MG63 (cell line): Measurements from ENCODE around the gene CPE. TPM values are rescaled to one million over a fixed set of nuclear protein-coding genes. Genes with fewer than 3 reads are reported as not detected.

Experiments used
- DNase-seq: peaks from one replicate; pipeline ENCODE4 v3.0.0-alpha.2; 2020
- H3K27me3 ChIP-seq: fragments of 250-450 bp; sonication (Bioruptor Pico); 2 replicates; pipeline ENCODE4 v1.5.1; 2020; ENCODE audit warnings: mild to moderate bottlenecking, moderate library complexity
- H3K36me3 ChIP-seq: fragments of 250-450 bp; sonication (Bioruptor Pico); 2 replicates; pipeline ENCODE4 v1.5.1; 2020; ENCODE audit warnings: mild to moderate bottlenecking, moderate library complexity
- H3K4me3 ChIP-seq: fragments of 250-450 bp; sonication (Bioruptor Pico); 2 replicates; pipeline ENCODE4 v1.5.1; 2020; ENCODE audit warnings: mild to moderate bottlenecking, moderate library complexity
- H3K9me3 ChIP-seq: fragments of 250-450 bp; sonication (Bioruptor Pico); 2 replicates; pipeline ENCODE4 v1.5.1; 2020; ENCODE audit warnings: mild to moderate bottlenecking, moderate library complexity
- total RNA-seq: library from RNA; depleted of rRNA; stranded (reverse); fragments of >200 nt; shearing (Covaris generic); gene quantifications from 2 replicates; pipeline ENCODE4 v1.2.3, GENCODE V29; 2014; ENCODE audit warnings: low replicate concordance

CPE gene
- total RNA-seq, 1 experiment from 2014 or later, result 17.1 TPM

DNA sequence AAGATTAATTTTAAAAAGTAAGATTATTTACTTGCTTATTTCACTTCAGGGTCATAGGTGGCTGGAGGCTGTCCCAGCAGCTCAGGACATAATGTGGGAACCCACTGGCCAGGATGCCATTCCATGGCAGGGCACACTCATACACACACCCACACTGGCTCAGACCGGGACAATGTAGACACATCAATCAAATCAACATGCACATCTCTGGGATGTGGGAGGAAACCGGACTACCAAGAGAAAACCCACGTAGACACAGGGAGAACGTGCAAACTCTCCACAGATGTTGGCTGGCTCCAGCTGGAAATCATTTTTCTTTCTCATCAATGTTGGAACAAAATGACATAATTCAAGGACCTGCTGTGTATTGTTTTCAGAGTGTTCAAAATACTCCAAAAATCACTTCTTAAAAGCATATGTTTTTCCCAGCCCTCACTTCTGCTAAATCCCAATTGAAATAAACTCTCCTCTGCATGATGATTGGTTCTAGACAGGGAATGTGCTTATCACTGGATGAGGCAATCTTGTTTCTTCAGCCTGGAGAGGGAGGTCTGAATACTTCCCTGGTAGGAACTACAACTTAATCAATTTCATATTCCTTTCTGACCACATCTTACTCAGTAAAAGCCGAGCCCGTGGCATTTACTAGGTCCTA is 18.6 kb upstream of the CPE start:
- Histone ChIP-seq H3K9me3 (no peaks in the 10 kb centered on the region), H3K27me3 (no peaks in the 10 kb centered on the region), H3K36me3 (no peaks in the 10 kb centered on the region), H3K4me3 (no peak overlapping the region)
- DNase-seq, result peak; percentile 34

DNA sequence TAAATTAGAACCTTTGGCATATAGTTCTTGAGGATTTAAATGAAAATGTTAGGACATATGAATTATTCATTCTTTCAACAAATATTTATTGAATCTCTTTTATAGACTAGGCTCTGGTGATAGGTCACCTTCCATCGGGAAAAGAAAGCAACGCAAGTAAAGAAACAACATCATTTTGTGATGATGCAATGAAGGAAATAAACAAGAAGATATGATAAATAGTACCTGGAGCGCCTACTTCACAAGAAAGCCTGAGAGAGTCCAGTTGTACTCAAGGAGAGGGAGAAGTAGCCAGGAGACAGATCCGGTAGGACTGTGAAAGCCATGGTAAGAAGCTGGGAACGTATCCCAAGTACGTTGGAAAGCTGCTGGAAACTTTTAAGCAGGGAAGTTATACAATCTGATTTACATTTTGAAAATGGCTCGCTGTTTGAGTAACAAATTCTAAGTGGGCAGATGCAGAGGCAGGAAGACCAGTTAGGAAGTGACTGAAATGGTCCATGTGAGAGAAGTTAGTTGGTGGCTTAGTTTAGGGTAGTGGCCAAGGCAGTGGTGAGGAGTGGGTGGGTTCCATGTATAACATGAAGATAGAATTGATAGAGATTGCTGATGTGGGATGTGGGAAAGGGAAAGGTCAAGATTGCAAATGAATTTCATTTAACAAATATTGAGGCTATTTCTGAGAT is 17.7 kb upstream of the CPE start:
- no peak for DNase-seq
- H3K27me3 ChIP-seq, result no peaks in the 10 kb centered on the region
- no peak overlapping the region for H3K4me3 ChIP-seq
- H3K9me3 ChIP-seq, result no peaks in the 10 kb centered on the region
- no peaks in the 10 kb centered on the region for H3K36me3 ChIP-seq

DNA sequence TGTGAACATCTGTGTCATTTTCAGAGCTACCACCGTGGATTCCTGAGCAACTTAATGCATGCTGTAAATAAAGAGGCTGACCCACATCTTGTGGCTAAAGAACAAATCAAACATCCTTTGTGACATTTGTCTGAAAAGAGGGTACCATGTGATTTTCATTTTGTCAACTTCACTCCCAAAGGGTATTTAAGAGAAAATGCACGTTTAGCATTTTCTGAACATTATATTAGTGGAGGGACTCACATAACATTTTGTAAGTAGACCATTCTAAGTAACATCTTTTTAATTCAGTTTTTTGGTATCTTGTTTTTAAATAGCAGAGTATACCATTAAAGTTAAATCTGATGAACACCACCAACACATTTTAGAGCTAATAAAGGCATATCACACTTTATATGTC is 17.0 kb upstream of the CPE start:
- DNase-seq, result no peak
- no peaks in the 10 kb centered on the region for H3K27me3 ChIP-seq
- no peaks in the 10 kb centered on the region for H3K36me3 ChIP-seq
- no peaks in the 10 kb centered on the region for H3K9me3 ChIP-seq
- H3K4me3 ChIP-seq, result no peak overlapping the region

DNA sequence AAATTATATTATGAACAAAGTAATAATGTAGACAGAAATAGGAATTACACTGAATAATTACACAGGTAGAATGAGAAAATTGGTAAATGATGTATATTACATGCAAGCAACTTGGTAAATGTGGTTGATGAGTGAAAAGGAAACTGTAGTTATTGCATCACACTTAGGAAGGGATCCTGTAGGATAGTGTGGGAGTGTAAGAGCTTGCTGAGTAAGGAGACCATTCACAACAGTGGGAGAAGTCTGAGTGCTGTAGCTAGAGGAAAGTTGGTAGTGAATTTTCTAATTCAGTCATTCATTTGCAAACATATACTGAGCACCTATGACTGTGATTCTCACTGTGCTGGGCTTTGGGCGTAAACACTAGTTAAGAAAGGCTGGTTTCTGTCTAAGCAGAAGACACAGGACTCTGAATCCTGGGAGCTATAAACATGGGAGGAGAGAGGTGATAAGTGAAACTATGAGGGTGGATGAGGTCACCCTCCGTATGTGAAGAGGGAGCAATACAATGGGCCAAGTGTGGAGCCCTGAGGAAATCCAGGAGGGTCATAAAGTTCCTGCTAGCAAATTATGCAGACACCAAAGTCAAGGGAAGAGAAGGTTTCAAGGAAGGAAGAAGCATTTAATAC is 14.2 kb upstream of the CPE start:
- Histone ChIP-seq H3K9me3 (no peaks in the 10 kb centered on the region), H3K27me3 (no peaks in the 10 kb centered on the region), H3K36me3 (no peaks in the 10 kb centered on the region), H3K4me3 (no peak overlapping the region)
- DNase-seq, result no peak

DNA sequence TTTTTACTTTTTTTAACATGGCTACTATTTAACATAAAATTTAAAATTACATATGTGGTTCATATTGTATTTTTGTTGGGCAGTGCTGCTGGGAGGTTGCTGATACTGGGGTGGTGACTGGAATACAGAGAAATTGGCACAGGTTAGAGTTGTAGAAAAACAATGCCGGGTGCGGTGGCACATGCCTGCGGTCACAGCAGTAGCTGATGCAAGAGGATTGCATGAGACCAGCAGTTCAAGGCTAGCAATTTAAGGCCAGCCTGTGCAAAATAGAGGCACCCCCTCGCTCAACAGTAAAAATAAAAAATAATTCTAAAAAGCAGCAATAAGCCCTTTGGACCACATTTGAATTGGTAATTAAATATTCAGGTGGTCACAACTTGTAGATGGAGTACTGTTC is 11.8 kb upstream of the CPE start:
- Histone ChIP-seq H3K27me3 (no peaks in the 10 kb centered on the region), H3K4me3 (no peak overlapping the region), H3K9me3 (no peaks in the 10 kb centered on the region), H3K36me3 (no peaks in the 10 kb centered on the region)
- DNase-seq, result peak; percentile 27

DNA sequence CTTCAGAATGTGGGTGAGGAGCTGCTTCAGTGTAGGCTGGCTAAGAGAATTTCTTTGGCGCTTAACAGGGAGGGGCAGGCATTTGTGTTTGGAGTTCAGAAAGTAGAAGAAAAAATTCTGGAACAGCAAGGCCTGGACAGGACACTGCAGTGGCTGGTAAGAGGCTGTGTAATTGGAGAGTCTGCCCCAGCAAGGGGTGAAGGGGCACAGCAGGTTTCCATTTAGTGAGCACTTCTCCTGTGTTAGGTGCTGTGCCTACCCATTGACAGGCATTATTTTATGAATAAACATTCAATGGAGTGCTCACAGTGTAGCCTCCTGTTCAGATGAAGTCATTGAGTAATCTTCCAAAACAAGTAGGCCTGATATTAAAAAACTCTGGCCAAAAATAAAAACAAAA is 10.7 kb upstream of the CPE start:
- Histone ChIP-seq H3K4me3 (no peak overlapping the region), H3K27me3 (no peaks in the 10 kb centered on the region)

DNA sequence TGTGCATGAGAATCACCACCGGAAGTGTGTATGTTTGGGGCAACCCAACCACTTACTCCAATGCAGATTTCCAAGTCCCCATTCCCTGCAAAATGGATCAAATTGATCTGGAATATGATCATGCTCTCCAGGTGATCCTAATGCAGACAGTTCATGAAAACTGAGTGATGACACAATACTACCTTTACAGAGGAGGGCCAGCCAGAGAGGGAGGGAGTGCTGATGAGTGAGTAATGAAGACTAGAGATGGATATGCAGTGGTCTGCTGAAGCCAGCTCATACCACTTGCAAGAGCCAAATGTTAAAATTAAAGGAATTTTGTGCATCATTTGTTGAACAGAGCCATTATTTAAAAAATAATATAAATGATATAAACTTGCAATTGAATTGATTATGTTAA is 10.2 kb upstream of the CPE start:
- H3K4me3 ChIP-seq, result no peak overlapping the region
- H3K27me3 ChIP-seq, result no peaks in the 10 kb centered on the region
- H3K36me3 ChIP-seq, result no peaks in the 10 kb centered on the region
- H3K9me3 ChIP-seq, result no peaks in the 10 kb centered on the region
- no peak for DNase-seq

More for the DNA sequence above, 10.7 kb upstream of the CPE start:
- Histone ChIP-seq H3K36me3 (no peaks in the 10 kb centered on the region), H3K9me3 (no peaks in the 10 kb centered on the region)
- DNase-seq, result no peak

DNA sequence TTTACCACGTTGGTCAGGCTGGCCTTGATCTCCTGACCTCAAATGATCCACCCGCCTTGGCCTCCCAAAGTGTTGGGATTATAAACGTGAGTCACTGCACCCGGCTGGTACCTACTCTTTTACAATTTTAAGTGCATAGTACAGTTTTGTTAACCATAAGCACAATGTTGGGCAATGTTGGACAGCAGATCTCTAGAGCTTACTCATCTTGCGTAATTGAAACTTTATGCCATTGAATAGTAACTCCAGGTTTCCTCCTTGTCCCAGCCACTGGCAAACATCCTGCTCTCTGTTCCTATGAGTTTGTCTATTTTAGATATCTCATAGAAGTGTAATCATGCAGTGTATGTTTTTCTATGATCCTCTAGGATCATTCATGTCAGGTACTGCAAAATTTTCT is 9.3 kb upstream of the CPE start:
- no peaks in the 10 kb centered on the region for H3K36me3 ChIP-seq
- no peak overlapping the region for H3K4me3 ChIP-seq
- H3K9me3 ChIP-seq, result no peaks in the 10 kb centered on the region
- DNase-seq, result no peak
- peaks cover under 1% of the 10 kb centered on the region; the same call in 1 of the 2 replicates for H3K27me3 ChIP-seq

DNA sequence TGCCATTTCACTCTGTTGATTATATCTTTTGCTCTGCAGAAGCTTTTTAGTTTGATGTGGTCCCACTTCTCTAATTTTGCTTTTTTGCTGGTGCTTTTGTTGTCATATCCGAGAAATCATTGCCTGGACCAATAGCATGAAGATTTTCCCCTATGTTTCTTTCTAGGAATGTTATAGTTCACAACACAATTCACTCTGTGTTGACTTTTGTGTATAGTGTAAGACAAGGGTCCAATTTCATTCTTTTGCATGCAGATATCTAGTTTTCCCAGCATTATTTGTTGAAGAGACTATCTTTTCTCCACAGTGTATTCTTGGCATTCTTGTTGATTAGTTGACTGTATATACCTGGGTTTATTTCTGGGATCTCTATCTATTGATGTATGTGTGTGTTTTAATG is 8.3 kb upstream of the CPE start:
- no peak for DNase-seq
- Histone ChIP-seq H3K27me3 (peaks cover 5% of the 10 kb centered on the region; the same call in 1 of the 2 replicates), H3K9me3 (no peaks in the 10 kb centered on the region), H3K36me3 (no peaks in the 10 kb centered on the region), H3K4me3 (no peak overlapping the region)

DNA sequence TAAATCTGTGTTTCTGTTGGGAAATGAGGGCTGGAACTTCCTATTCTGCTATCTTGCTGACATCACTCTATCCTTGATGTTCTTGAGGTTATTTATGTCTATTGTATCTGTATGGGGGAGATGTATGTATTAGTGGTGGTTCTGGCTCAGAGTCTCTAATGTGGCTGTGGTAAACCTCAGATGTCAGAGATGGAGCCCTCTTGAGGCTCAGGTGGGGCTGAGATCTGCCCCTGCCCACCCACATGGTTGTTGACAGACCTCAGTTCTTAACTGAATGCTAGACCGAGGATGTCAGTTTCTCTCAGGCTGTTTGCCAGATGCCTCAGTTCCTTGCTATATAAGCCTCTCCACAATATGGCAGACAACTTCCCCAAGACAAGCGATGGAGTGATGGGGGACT is 3.3 kb upstream of the CPE start:
- Histone ChIP-seq H3K27me3 (peaks cover 14% of the 10 kb centered on the region), H3K36me3 (no peaks in the 10 kb centered on the region), H3K9me3 (no peaks in the 10 kb centered on the region), H3K4me3 (no peak overlapping the region)
- no peak for DNase-seq

DNA sequence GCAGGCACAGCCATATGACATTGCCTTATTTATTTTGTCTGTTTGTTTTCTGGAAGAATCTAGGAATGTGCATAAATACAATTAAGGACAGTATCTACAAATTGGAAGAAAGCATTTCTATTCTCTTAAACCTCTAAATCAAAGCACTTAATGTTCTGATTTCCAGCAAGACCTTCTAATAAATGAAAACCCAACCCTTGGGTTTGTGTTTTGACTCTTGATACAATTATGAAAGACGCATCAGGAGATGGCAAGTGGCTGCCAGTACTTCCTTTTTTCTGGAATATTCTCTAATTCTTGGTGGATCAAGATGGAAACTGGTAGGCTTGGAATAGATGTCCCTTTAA is 437 bp upstream of the CPE start:
- DNase-seq, result no peak
- H3K9me3 ChIP-seq, result no peaks in the 10 kb centered on the region
- H3K27me3 ChIP-seq, result peaks cover 14% of the 10 kb centered on the region
- H3K4me3 ChIP-seq, result peak overlapping the region; percentile 51
- H3K36me3 ChIP-seq, result no peaks in the 10 kb centered on the region

DNA sequence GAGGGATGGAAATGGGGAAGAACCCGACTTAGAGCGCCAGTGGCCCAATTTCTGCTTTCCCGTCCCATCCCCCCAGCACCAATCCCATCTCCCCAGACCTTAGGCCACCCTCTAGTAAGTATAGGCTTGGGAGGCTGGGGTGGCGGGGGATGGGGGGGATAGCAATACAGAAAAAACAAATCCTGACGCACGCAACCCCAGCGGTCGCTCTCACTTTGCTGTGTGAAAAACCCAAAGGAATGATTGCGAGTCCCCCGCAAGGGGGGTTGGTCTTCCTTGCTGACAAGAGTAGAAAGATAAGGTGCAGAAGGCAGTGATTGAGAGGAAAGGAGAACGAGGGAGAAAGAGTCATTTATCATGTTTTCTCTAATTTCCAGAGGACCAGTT is 863 bp downstream of the CPE start:
- H3K36me3 ChIP-seq, result no peaks in the 10 kb centered on the region
- DNase-seq, result no peak
- no peak overlapping the region for H3K4me3 ChIP-seq
- H3K27me3 ChIP-seq, result peaks cover 12% of the 10 kb centered on the region
- no peaks in the 10 kb centered on the region for H3K9me3 ChIP-seq

DNA sequence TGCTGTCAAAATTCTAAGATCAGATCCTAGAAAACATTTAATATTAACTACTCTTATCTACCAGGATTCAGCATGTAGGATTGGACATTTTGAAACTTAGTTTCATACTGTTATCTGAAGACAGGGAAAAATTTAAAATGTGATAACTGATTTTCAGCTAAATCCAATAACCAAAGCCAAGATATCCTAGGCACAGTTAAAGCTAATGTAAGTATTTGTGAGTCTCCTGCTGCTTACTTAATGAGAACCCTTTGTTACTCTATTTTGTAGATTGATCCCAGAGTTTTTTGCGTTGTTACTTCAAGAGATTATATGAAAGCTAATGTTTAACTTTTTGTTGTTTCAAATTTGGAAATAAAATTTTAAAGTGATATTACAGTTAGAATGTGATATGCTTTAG is 2.0 kb downstream of the CPE start:
- no peak overlapping the region for H3K4me3 ChIP-seq
- H3K27me3 ChIP-seq, result peaks cover 10% of the 10 kb centered on the region
- DNase-seq, result no peak
- H3K36me3 ChIP-seq, result no peaks in the 10 kb centered on the region
- H3K9me3 ChIP-seq, result no peaks in the 10 kb centered on the region

DNA sequence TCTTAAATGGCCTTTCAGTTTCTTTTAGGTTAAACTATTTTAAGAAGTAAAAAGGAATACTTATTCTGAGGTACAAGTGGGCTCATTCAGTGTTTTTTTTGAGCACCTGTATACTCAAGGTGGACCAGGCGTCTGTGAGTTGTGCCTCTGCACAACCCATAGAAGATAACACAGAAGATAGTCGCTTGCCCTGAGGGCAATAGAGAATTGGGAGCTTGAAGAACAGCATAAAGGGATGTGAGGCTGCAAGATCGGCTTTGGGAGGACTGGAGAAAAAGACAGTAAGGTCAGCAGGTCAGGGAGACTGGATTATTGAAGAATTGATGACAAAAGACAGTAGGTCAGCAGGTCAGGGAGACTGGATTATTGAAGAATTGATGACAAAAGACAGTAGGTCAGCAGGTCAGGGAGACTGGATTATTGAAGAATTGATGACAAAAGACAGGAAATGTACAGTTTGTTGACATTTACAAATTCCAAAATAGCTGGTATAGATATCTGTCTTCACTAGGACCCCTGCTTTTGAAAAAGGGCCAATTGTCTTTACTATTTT is 3.1 kb downstream of the CPE start:
- H3K27me3 ChIP-seq, result peaks cover 10% of the 10 kb centered on the region; the same call in 1 of the 2 replicates
- no peaks in the 10 kb centered on the region for H3K36me3 ChIP-seq
- H3K4me3 ChIP-seq, result no peak overlapping the region
- H3K9me3 ChIP-seq, result no peaks in the 10 kb centered on the region
- DNase-seq, result no peak

DNA sequence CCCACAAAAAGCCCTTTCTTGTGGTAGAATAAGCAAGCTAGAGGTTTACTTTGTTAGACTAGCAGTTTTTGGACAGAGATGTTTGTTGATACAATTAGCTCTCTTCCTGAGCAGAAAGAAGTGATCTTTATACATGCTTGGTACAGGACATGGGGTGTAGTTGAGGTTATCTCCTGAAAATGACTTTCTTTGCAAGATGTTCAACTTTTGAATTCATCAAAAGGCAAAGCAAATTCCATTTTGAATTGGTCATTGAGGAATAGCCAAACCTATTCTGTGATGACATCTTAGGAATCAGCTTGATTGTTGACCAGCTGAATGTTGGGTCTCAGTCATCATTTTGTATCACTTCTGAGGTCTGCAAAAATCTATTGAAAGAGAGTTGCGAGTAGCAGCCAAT is 3.8 kb downstream of the CPE start:
- no peak for DNase-seq
- H3K36me3 ChIP-seq, result no peaks in the 10 kb centered on the region
- no peak overlapping the region for H3K4me3 ChIP-seq

DNA sequence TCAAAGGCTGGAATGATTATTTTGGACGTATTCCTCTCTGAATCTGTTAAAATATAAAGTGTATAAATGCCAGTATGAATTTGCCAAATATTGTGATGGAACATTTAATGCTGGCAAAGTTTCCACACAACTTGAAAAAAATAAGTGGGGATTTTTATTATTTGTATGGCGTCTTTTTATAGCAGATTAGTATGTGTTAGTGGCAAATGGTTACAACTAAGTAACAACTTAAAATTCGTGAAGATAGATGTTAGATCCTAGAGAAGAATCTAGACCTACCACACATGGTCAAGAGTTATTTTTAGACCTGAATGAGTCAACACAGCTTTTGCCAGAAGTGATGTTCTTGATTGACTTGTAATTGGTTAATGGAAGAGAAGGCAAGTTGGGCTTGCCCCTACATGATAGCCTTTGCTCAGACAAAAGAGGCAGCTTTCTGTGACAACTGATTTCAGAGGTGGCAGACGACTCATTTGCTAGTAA is 4.8 kb downstream of the CPE start:
- Histone ChIP-seq H3K27me3 (peaks cover 3% of the 10 kb centered on the region), H3K4me3 (no peak overlapping the region), H3K9me3 (no peaks in the 10 kb centered on the region), H3K36me3 (no peaks in the 10 kb centered on the region)
- no peak for DNase-seq

More for the DNA sequence above, 3.8 kb downstream of the CPE start:
- H3K9me3 ChIP-seq, result no peaks in the 10 kb centered on the region
- H3K27me3 ChIP-seq, result peaks cover 7% of the 10 kb centered on the region; the same call in 1 of the 2 replicates

DNA sequence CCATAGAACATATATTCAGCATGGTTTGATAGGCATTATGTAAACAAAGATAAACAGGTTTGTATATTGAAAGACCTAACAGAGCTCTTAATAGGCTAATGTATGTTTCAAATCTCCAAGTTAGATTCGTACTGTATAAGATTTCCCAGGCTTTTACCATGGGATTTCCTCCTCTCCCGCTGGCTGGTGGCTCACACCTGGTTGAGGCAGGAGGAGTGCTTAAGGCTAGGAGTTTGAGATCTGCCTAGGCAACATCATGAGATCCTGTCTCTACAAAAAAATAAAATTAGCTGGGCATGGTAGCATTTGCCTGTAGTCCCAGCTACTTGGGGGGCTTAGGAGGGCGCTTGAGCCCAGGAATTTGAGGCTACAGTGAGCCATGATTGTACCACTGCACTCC is 5.4 kb downstream of the CPE start:
- Histone ChIP-seq H3K4me3 (no peak overlapping the region), H3K9me3 (no peaks in the 10 kb centered on the region), H3K36me3 (no peaks in the 10 kb centered on the region), H3K27me3 (peaks cover 3% of the 10 kb centered on the region)
- no peak for DNase-seq
